AG10803 (cell line): ENCODE results near the gene WFS1.

Source experiments
- DNase-seq: peaks from one replicate; pipeline ENCODE4 v3.0.0; 2010; ENCODE audit warnings: low read depth
- H3K4me3 ChIP-seq: 2 replicates; pipeline ENCODE4 v1.5.1; 2011; ENCODE audit warnings: mild to moderate bottlenecking, low read length, control low read depth
- CTCF ChIP-seq: conservative IDR thresholded peaks from 2 replicates; pipeline ENCODE4 v1.5.1; 2011; ENCODE audit warnings: mild to moderate bottlenecking, low read length, control low read depth, inconsistent platforms

The WFS1 gene

GRCh38 chr4:6262847-6263487, 6.7 kb upstream of the WFS1 start:
- H3K4me3 ChIP-seq = no peak overlapping the region
- TF ChIP-seq CTCF = no peak
- no peak for DNase-seq

DNA sequence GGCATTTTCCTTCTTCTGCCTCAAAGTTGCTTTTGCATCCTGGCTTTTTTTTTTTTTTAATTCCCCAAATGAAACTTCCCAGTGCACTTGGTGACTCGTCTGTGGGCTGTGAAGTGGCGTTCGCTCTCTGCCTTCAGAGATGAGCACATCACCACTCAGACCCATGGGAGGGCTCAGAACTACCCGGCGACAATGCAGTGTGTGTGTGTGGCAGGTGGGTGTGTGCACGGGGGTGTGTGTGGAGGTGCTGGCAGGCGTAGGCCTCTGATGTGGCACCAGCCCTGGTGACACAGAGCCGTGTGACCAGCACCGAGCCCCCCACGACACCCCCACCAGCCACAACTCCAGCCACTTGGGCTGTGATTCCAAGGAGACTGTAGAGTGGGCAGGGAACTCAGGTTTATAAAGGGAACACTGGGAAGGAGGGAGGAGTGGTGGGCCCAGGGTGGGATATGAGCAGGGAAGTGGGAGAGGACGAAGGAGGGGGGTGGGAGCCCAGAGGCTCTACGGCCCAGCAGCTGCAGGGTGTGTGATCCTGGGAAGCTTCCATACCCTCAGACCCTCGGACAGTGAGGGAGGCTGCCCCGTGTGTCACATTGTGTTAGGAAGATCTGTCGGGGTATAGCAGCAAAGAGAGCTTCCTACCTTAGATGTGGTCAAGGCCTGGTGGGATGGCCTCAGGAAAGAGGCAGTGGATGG, 6.0 kb upstream of the WFS1 start:
- no peak for DNase-seq
- TF ChIP-seq CTCF = no peak
- no peak overlapping the region for H3K4me3 ChIP-seq

GRCh38 chr4:6264225-6264540, 5.5 kb upstream of the WFS1 start:
- no peak overlapping the region for H3K4me3 ChIP-seq
- TF ChIP-seq CTCF = peak; percentile 58
- peak; percentile 34 for DNase-seq

DNA sequence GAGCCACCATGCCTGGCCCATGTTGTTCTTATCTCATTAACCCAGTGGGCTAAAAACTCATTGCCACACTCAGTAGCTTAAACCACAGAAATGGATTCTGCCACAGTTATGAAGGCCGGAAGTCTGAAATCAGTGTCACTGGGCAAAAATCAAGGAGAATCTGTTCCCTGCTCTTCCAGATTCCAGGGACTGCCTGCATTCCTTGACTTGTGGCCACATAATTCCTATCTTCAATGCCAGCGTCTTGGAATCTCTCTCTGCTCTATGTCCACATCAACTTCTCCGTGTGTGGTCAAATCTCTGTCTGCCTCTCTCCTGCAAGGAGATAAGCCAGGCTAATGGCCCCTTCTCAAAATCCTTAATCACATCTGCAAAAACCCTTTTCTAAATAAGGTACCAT, 4.1 kb upstream of the WFS1 start:
- H3K4me3 ChIP-seq = no peak overlapping the region
- DNase-seq = peak; percentile 9
- TF ChIP-seq CTCF = no peak

- TF ChIP-seq CTCF = no peak
- peak; percentile 5 for DNase-seq
- H3K4me3 ChIP-seq = no peak overlapping the region
Measured at GRCh38 chr4:6267573-6267972, 2.1 kb upstream of the WFS1 start.

- DNase-seq = no peak
Measured at GRCh38 chr4:6268650-6269615, 717 bp upstream of the WFS1 start.

More at GRCh38 chr4:6268650-6269615, 717 bp upstream of the WFS1 start:
- peak overlapping the region; percentile 49 for H3K4me3 ChIP-seq
- no peak for TF ChIP-seq CTCF
